HG03135 (cell line): Measurements from ENCODE around the gene CNIH2.

ENCODE experiments used
- ATAC-seq: cut with Tn5 transposase; IDR thresholded peaks from one replicate; pipeline ENCODE4 v1.9.1; 2021; ENCODE audit warnings: mild to moderate bottlenecking, moderate library complexity; ENCODE audit not compliant: unreplicated experiment

Gene CNIH2

DNA sequence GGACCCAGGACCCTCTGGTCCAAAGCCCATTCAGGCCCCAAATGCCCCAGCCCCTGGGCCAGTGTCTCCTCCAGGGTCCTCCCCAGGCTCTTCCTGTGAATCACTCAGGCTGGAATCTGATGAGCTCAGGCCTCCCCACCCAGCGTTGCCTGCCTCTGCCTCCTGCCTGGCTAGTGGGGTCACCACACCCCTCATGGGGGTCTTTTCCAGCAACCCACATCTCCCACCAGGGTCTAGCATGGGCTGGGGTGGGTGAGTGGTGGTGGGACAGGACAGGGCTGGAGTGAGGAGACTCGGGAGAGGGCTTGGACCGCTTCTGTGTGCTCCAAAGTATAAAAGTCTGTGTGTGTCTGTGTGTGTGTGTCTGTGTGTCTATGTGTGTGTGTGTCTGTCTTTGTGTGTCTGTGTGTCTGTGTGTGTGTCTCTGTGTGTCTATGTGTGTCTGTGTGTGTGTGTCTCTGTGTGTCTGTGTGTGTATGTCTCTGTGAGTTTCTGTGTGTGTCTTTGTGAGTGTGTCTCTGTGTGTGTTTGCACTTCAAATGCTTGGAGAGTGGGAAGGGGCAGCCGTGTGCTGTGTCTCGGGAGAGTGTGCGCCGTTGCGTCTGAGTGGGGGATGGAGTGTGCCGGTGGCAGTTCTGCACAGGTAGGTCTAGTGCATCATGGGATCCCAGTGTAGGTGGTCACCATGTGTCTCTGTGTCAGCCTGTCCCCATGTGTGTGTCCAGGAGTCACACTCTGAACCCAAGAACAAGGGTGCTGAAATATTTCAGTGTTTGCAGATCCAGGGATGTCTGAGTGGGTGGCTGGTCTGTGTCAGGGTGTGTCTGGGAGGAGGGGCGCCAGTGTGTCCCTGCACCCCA is 49.4 kb downstream of the CNIH2 start:
- ATAC-seq: no peak

GRCh38 chr11:66328031-66328301 is 50.0 kb downstream of the CNIH2 start:
- no peak for ATAC-seq

- ATAC-seq: peak; percentile 62
Observed at GRCh38 chr11:66328302-66329144, 50.5 kb downstream of the CNIH2 start.

- no peak for ATAC-seq
Observed at GRCh38 chr11:66329165-66329673, 51.2 kb downstream of the CNIH2 start.

GRCh38 chr11:66330931-66331330 is 53.0 kb downstream of the CNIH2 start:
- ATAC-seq: no peak

DNA sequence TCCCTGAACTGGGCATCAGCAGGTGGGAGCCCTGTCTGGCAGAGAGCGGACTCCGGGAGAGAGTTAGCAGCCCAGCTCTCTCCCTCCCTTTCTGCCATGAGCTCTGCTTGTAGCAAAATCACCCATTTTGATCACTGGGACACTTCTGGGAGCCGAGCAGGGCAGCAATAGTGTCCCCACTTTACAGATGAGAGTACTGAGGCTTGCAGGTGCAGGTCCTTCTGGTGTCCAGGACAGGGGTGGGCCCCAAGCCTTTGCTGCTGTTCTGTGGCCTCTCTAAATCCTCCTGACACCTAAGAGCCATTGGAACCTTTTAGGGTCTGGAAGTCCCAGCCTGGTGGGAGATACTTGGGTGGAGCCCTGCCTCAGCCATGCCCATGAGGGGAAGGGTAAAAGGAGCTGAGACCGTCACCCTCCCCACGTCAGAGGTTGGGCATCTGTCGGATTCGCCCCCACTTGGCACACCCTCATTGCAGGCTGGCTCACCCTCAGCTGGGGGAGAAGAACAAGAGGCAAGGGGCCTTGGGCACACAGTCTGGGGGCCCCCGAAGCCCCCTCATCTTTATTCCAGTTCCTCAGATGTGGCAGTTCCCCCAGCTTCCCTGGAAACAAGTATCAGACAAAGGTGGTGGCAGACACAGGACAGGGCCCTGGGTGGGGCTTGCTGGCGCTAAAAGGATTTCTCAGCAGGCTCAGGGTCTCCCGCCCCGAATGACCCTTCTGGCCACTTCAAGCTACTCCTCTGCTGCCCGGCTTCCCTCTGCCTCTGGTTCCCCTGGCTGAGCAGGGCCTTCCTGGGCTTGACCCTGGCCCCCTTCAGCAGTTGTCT is 53.8 kb downstream of the CNIH2 start:
- ATAC-seq: no peak

- ATAC-seq: no peak
Observed at GRCh38 chr11:66332371-66333219, 54.6 kb downstream of the CNIH2 start.

DNA sequence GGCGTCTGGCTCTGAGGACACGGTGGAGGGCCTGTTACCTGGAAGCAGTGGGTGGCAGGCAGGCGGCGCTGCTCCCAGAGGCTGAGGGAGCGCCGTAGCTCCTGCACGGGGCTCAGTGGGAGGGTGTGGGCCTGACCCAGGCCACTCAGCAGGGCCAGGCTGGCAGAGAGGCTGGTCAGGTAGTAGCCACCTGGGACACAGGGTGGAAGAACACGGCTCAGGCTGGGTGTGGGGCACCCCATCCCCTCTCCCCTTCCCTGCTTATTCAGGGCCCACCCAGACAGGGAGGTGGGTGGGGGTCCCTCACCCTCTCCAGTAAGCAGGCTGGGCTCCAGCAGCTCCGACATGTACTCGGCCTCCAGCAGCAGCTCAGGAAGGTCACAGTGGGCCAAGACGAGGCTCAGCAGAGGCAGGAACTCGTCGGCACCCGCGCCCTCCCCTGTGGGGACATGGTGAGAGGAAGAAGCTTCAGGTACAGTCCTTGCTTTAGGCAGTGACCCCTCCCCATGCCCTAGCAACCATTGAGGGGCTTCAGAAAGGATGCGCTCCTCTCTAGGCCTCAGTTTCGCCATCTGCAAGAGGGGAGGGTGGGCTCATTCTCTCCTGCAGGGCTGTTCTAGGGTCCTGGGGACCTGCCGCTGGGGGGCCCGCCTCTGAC is 55.4 kb downstream of the CNIH2 start:
- ATAC-seq: no peak
